ENCODE results near the gene ST8SIA6. TPM values are rescaled to one million over a fixed set of nuclear protein-coding genes. Genes with fewer than 3 reads are reported as not detected.

Gene ST8SIA6
- total RNA-seq, 2 donors from 2014 or later = 5.3 to 11.0 TPM

- Histone ChIP-seq H3K27me3 (no peaks in the 10 kb centered on the region), H3K27ac (no peak overlapping the region), H3K9me3 (peaks cover 0 to 15% of the 10 kb centered on the region in 2 donors), H3K4me3 (no peak overlapping the region), H3K4me1 (no peaks in the 10 kb centered on the region), H3K36me3 (no peaks in the 10 kb centered on the region)
- DNase-seq (ENCODE audit: low spot score) = no peak
- TF ChIP-seq CTCF (IDR thresholded peaks at IDR 0.05) = no peak
These were observed 172.1 kb downstream of the ST8SIA6 start for GRCh38 chr10:17282311-17282710.

GRCh38 chr10:17278607-17279240, 175.7 kb downstream of the ST8SIA6 start:
- no peak for DNase-seq (ENCODE audit: low spot score)
- Histone ChIP-seq H3K4me1 (no peaks in the 10 kb centered on the region), H3K27me3 (no peaks in the 10 kb centered on the region), H3K27ac (no peak overlapping the region), H3K4me3 (no peak overlapping the region), H3K9me3 (peaks cover 0 to 4% of the 10 kb centered on the region in 2 donors), H3K36me3 (no peaks in the 10 kb centered on the region)
- no peak for TF ChIP-seq CTCF (IDR thresholded peaks at IDR 0.05)

GRCh38 chr10:17276756-17277424, 177.5 kb downstream of the ST8SIA6 start:
- Histone ChIP-seq H3K27me3 (no peaks in the 10 kb centered on the region), H3K9me3 (no peaks in the 10 kb centered on the region), H3K36me3 (no peaks in the 10 kb centered on the region), H3K27ac (no peak overlapping the region), H3K4me1 (no peaks in the 10 kb centered on the region), H3K4me3 (no peak overlapping the region)
- no peak for TF ChIP-seq CTCF (IDR thresholded peaks at IDR 0.05)
- no peak for DNase-seq (ENCODE audit: low spot score)

- no peak for TF ChIP-seq CTCF (IDR thresholded peaks at IDR 0.05)
These were observed 181.0 kb downstream of the ST8SIA6 start for GRCh38 chr10:17273403-17273802.

GRCh38 chr10:17272648-17273047, 181.7 kb downstream of the ST8SIA6 start:
- H3K36me3 ChIP-seq = no peaks in the 10 kb centered on the region

More at GRCh38 chr10:17273403-17273802, 181.0 kb downstream of the ST8SIA6 start:
- no peaks in the 10 kb centered on the region for H3K9me3 ChIP-seq
- no peaks in the 10 kb centered on the region for H3K27me3 ChIP-seq
- H3K27ac ChIP-seq = no peak overlapping the region
- no peak overlapping the region for H3K4me3 ChIP-seq
- no peaks in the 10 kb centered on the region for H3K36me3 ChIP-seq
- no peaks in the 10 kb centered on the region for H3K4me1 ChIP-seq
- no peak for DNase-seq (ENCODE audit: low spot score)

More at GRCh38 chr10:17272648-17273047, 181.7 kb downstream of the ST8SIA6 start:
- no peaks in the 10 kb centered on the region for H3K9me3 ChIP-seq
- H3K4me3 ChIP-seq = no peak overlapping the region
- TF ChIP-seq CTCF (IDR thresholded peaks at IDR 0.05) = no peak
- no peaks in the 10 kb centered on the region for H3K27me3 ChIP-seq
- no peaks in the 10 kb centered on the region for H3K4me1 ChIP-seq
- no peak for DNase-seq (ENCODE audit: low spot score)
- no peak overlapping the region for H3K27ac ChIP-seq

Other genes starting within 250 kb of the ST8SIA6 start
- 1,000 to 10,000 TPM; 1,022 to 1,600 TPM for gene VIM, start 226.4 kb downstream of the ST8SIA6 start, total RNA-seq
- 100 to 1,000 TPM; 101 to 143 TPM for gene HACD1, start 162.8 kb upstream of the ST8SIA6 start, total RNA-seq
- 10 to 100 TPM; 28.9 to 38.0 TPM for gene STAM, start 189.6 kb upstream of the ST8SIA6 start, total RNA-seq